ENCODE data around the gene APBB1IP. TPM values are rescaled to one million over a fixed set of nuclear protein-coding genes. Genes with fewer than 3 reads are reported as not detected.

APBB1IP gene
- total and polyA plus RNA-seq, 9 of the 15 experiments (the other 6 are each of a cell fraction or from before 2014, with no cell fraction given): 0.03 to 0.11 (median 0.06) TPM; not detected in 4

- no peaks in the 10 kb centered on the region for H3K9me3 ChIP-seq (replicated peaks; ENCODE audit: control insufficient read depth, insufficient read depth, low read depth, low read length)
- no peaks in the 10 kb centered on the region for H3K36me3 ChIP-seq (ENCODE audit: control insufficient read depth, insufficient read depth, low read length)
- no peak overlapping the region for H3K4me3 ChIP-seq
- H2AFZ ChIP-seq (ENCODE audit: low read depth, low read length): no peak overlapping the region
- CTCF ChIA-PET (ENCODE audit: low intra/inter-chr PET ratio): no interaction called here
- BruUV-seq (replicated peaks): no TSS peak
- no peaks in the 10 kb centered on the region for H4K20me1 ChIP-seq (replicated peaks; ENCODE audit: control insufficient read depth, insufficient read depth, low read length)
- no peak overlapping the region for H3K27ac ChIP-seq (ENCODE audit: extremely low read depth, low read depth, low read length)
- no peaks in the 10 kb centered on the region for H3K79me2 ChIP-seq (ENCODE audit: control insufficient read depth, insufficient read depth, low read length)
- no peaks in the 10 kb centered on the region for H3K4me1 ChIP-seq (replicated peaks in 1 of 2; ENCODE audit: control insufficient read depth in 2 of 2, insufficient read depth in 2 of 2, low read length in 2 of 2)
- H3K4me2 ChIP-seq (ENCODE audit: insufficient read depth, low read length): no peak overlapping the region
- FAIRE-seq: no peak
- intact Hi-C loops (cut with micrococcal nuclease): no loop called here
- ATAC-seq: no peak
- WGBS (ENCODE audit: insufficient coverage, low coverage, missing lambda C conversion rate): 0% methylated on average over 2 of the region's 2 CpGs
- DNase-seq (ENCODE audit: extremely low read depth in 1 of 4, low spot score in 3 of 4): no peak
- no peaks in the 10 kb centered on the region for H3K27me3 ChIP-seq (ENCODE audit: control insufficient read depth in 2 of 2, insufficient read depth in 2 of 2, low read length in 2 of 2)
- H3K9me1 ChIP-seq (ENCODE audit: control insufficient read depth, insufficient read depth, low read length): no peaks in the 10 kb centered on the region
- POLR2A ChIA-PET: no interaction called here
- H3K9ac ChIP-seq (ENCODE audit: insufficient read depth in 1 of 2, low read depth in 2 of 2, low read length in 2 of 2): no peak overlapping the region
- in situ Hi-C loops (cut with MboI): no loop called here
- TF ChIP-seq ZNF133 (CRISPR knock-in tag; IDR thresholded peaks at IDR 0.05) (no peak), KHSRP (IDR thresholded peaks at IDR 0.05) (no peak), ZNF217 (CRISPR knock-in tag; IDR thresholded peaks at IDR 0.05) (no peak), TGIF2 (CRISPR knock-in tag; IDR thresholded peaks at IDR 0.05) (no peak), ZFP36 (IDR thresholded peaks at IDR 0.05; ENCODE audit: low read depth, low read length, partially characterized antibody) (no peak), CEBPG (CRISPR knock-in tag; IDR thresholded peaks at IDR 0.05) (no peak), CEBPG (tag; conservative IDR thresholded peaks at IDR 0.05 in 1 of 2, IDR thresholded peaks at IDR 0.05 in 1 of 2) (no peak), CREBBP (IDR thresholded peaks at IDR 0.05; ENCODE audit: low read depth, low read length) (no peak), THRAP3 (IDR thresholded peaks at IDR 0.05; ENCODE audit: borderline replicate concordance) (no peak), CREM (IDR thresholded peaks at IDR 0.05; ENCODE audit: low read depth) (no peak), BCLAF1 (IDR thresholded peaks at IDR 0.05; ENCODE audit: borderline replicate concordance in 1 of 2, control insufficient read depth in 1 of 2, low read depth in 2 of 2, low read length in 1 of 2) (no peak), E4F1 (CRISPR knock-in tag; IDR thresholded peaks at IDR 0.05; ENCODE audit: borderline replicate concordance) (no peak), CREB3 (tag; conservative IDR thresholded peaks at IDR 0.05; ENCODE audit: low read depth) (no peak), FOXA3 (CRISPR knock-in tag; conservative IDR thresholded peaks at IDR 0.05 in 1 of 2, IDR thresholded peaks at IDR 0.05 in 1 of 2) (no peak), NELFE (IDR thresholded peaks at IDR 0.05; ENCODE audit: insufficient read depth, insufficient read length) (no peak), U2AF1 (optimal IDR thresholded peaks at IDR 0.05; ENCODE audit: low read depth, low read length) (no peak), SMARCE1 (IDR thresholded peaks at IDR 0.05) (no peak)
Measured at GRCh38 chr10:26494018-26494417, 55.9 kb downstream of the APBB1IP start.

Measured in K562 (cell line).